HG02981 (cell line): Measurements from ENCODE around the gene MPP7.

ENCODE experiments used
- ATAC-seq: cut with Tn5 transposase; IDR thresholded peaks from one replicate; pipeline ENCODE4 v1.9.1; 2021; ENCODE audit warnings: mild to moderate bottlenecking, moderate library complexity; ENCODE audit not compliant: unreplicated experiment

The MPP7 gene

GRCh38 chr10:28307267-28307666, 4.4 kb upstream of the MPP7 start:
- no peak for ATAC-seq

GRCh38 chr10:28305553-28305952, 2.7 kb upstream of the MPP7 start:
- no peak for ATAC-seq

- ATAC-seq = no peak
Observed at GRCh38 chr10:28304032-28304571, 1.2 kb upstream of the MPP7 start.

GRCh38 chr10:28302012-28302637, 739 bp downstream of the MPP7 start:
- ATAC-seq = no peak

- no peak for ATAC-seq
Observed at GRCh38 chr10:28300027-28300426, 2.8 kb downstream of the MPP7 start.

GRCh38 chr10:28298951-28299350, 3.9 kb downstream of the MPP7 start:
- no peak for ATAC-seq

- ATAC-seq = no peak
Observed at GRCh38 chr10:28296023-28296422, 6.8 kb downstream of the MPP7 start.

- no peak for ATAC-seq
Observed at GRCh38 chr10:28295336-28295735, 7.5 kb downstream of the MPP7 start.

GRCh38 chr10:28294809-28295208, 8.1 kb downstream of the MPP7 start:
- ATAC-seq = no peak

GRCh38 chr10:28294169-28294532, 8.7 kb downstream of the MPP7 start:
- ATAC-seq = no peak

GRCh38 chr10:28293236-28294168, 9.4 kb downstream of the MPP7 start:
- ATAC-seq = no peak

GRCh38 chr10:28291881-28292297, 11.0 kb downstream of the MPP7 start:
- ATAC-seq = no peak

- ATAC-seq = no peak
Observed at GRCh38 chr10:28285816-28286215, 17.0 kb downstream of the MPP7 start.

GRCh38 chr10:28284126-28284525, 18.7 kb downstream of the MPP7 start:
- no peak for ATAC-seq

GRCh38 chr10:28283251-28283650, 19.6 kb downstream of the MPP7 start:
- no peak for ATAC-seq

GRCh38 chr10:28282336-28282735, 20.5 kb downstream of the MPP7 start:
- ATAC-seq = no peak

- ATAC-seq = no peak
Observed at GRCh38 chr10:28281726-28282315, 21.0 kb downstream of the MPP7 start.

- no peak for ATAC-seq
Observed at GRCh38 chr10:28280652-28281051, 22.2 kb downstream of the MPP7 start.

GRCh38 chr10:28279878-28280277, 23.0 kb downstream of the MPP7 start:
- ATAC-seq = no peak

GRCh38 chr10:28278842-28279241, 24.0 kb downstream of the MPP7 start:
- ATAC-seq = no peak

- ATAC-seq = no peak
Observed at GRCh38 chr10:28276384-28276783, 26.5 kb downstream of the MPP7 start.

GRCh38 chr10:28274475-28274874, 28.4 kb downstream of the MPP7 start:
- ATAC-seq = no peak
